H9 (cell line): ENCODE data around the gene KIF12. TPM values are rescaled to one million over a fixed set of nuclear protein-coding genes. Genes with fewer than 3 reads are reported as not detected.

ENCODE experiments used
- DNase-seq: peaks from one replicate; pipeline ENCODE4 v3.0.0-alpha.2; 2017
- H2AFZ ChIP-seq: one replicate; pipeline ENCODE4 v1.6.1; 2013; ENCODE audit warnings: mild to moderate bottlenecking, low read length, control low read depth, moderate library complexity
- H2AK5ac ChIP-seq: 2 replicates; pipeline ENCODE4 v1.6.1; 2013; ENCODE audit warnings: low read length, control low read depth, mixed read lengths; ENCODE audit not compliant: insufficient read length
- H2BK120ac ChIP-seq: one replicate; pipeline ENCODE4 v1.6.1; 2013; ENCODE audit warnings: low read depth, mild to moderate bottlenecking, low read length, control low read depth, inconsistent platforms; ENCODE audit not compliant: poor library complexity, severe bottlenecking
- H2BK12ac ChIP-seq: 2 replicates; pipeline ENCODE4 v1.6.1; 2013; ENCODE audit warnings: low read length, control low read depth, mixed read lengths, low read depth; ENCODE audit not compliant: insufficient read length
- H2BK15ac ChIP-seq: 2 replicates; pipeline ENCODE4 v1.6.1; 2013; ENCODE audit warnings: low read depth, low read length, control low read depth
- H2BK20ac ChIP-seq: one replicate; pipeline ENCODE4 v1.6.1; 2013; ENCODE audit warnings: low read depth, mild to moderate bottlenecking, low read length, control low read depth, inconsistent platforms; ENCODE audit not compliant: poor library complexity, severe bottlenecking
- H2BK5ac ChIP-seq: 2 replicates; pipeline ENCODE4 v1.6.1; 2013; ENCODE audit warnings: low read length, control low read depth, mixed read lengths; ENCODE audit not compliant: insufficient read length
- H3K14ac ChIP-seq: 2 replicates; pipeline ENCODE4 v1.6.1; 2013; ENCODE audit warnings: low read length, control low read depth; ENCODE audit not compliant: insufficient read depth
- H3K18ac ChIP-seq: 2 replicates; pipeline ENCODE4 v1.6.1; 2013; ENCODE audit warnings: low read depth, mild to moderate bottlenecking, mixed read lengths, low read length, control low read depth; ENCODE audit not compliant: insufficient read length
- H3K23ac ChIP-seq: 2 replicates; pipeline ENCODE4 v1.6.1; 2013; ENCODE audit warnings: low read length, control low read depth, mixed read lengths, low read depth; ENCODE audit not compliant: insufficient read length
- H3K23me2 ChIP-seq: 2 replicates; pipeline ENCODE4 v1.6.1; 2013; ENCODE audit warnings: low read depth, mild to moderate bottlenecking, mixed read lengths, low read length, control low read depth; ENCODE audit not compliant: insufficient read length, poor library complexity, severe bottlenecking
- H3K27ac ChIP-seq: 2 replicates; pipeline ENCODE4 v1.5.1; 2013; ENCODE audit warnings: low read length, control low read depth, mixed read lengths, low read depth; ENCODE audit not compliant: insufficient read length
- H3K27me3 ChIP-seq: 2 replicates; pipeline ENCODE4 v1.6.1; 2013; ENCODE audit warnings: low read length, control low read depth, inconsistent platforms; ENCODE audit not compliant: insufficient read depth
- H3K4ac ChIP-seq: 2 replicates; pipeline ENCODE4 v1.6.1; 2013; ENCODE audit warnings: low read depth, mild to moderate bottlenecking, control low read depth, inconsistent platforms, low read length, moderate library complexity
- H3K4me1 ChIP-seq: 2 replicates; pipeline ENCODE4 v1.6.1; 2013; ENCODE audit warnings: low read length, control low read depth, inconsistent platforms; ENCODE audit not compliant: insufficient read depth
- H3K4me2 ChIP-seq: 2 replicates; pipeline ENCODE4 v1.6.1; 2013; ENCODE audit warnings: low read length, control low read depth, mixed read lengths; ENCODE audit not compliant: insufficient read length, insufficient read depth
- H3K56ac ChIP-seq: 2 replicates; pipeline ENCODE4 v1.6.1; 2013; ENCODE audit warnings: low read depth, mild to moderate bottlenecking, mixed read lengths, low read length, control low read depth; ENCODE audit not compliant: insufficient read length
- H3K79me1 ChIP-seq: 2 replicates; pipeline ENCODE4 v1.6.1; 2013; ENCODE audit warnings: low read depth, mild to moderate bottlenecking, moderate library complexity, low read length, control low read depth, inconsistent platforms; ENCODE audit not compliant: insufficient read depth, poor library complexity, severe bottlenecking
- H3K79me2 ChIP-seq: 2 replicates; pipeline ENCODE4 v1.6.1; 2013; ENCODE audit warnings: low read length, control low read depth, inconsistent platforms; ENCODE audit not compliant: insufficient read depth
- H3K9ac ChIP-seq: 2 replicates; pipeline ENCODE4 v1.6.1; 2013; ENCODE audit warnings: low read length, control low read depth, mixed read lengths; ENCODE audit not compliant: insufficient read length; ENCODE audit errors: extremely low read depth
- H3K9me3 ChIP-seq: one replicate; pipeline ENCODE4 v1.6.1; 2013; ENCODE audit warnings: low read depth, low read length, inconsistent platforms; ENCODE audit not compliant: control insufficient read depth
- H3T11ph ChIP-seq: one replicate; pipeline ENCODE4 v1.6.1; 2013; ENCODE audit warnings: mild to moderate bottlenecking, low read length, control low read depth, inconsistent platforms
- H4K20me1 ChIP-seq: one replicate; pipeline ENCODE4 v1.6.1; 2013; ENCODE audit not compliant: control insufficient read depth, insufficient read length, insufficient read depth
- H4K5ac ChIP-seq: 2 replicates; pipeline ENCODE4 v1.6.1; 2013; ENCODE audit warnings: low read depth, mild to moderate bottlenecking, mixed read lengths, low read length, control low read depth; ENCODE audit not compliant: insufficient read length
- H4K8ac ChIP-seq: replicated peaks from 2 replicates; pipeline ENCODE4 v1.6.1; 2013; ENCODE audit warnings: low read length, control low read depth, mixed read lengths, low read depth; ENCODE audit not compliant: insufficient read length
- H4K91ac ChIP-seq: 2 replicates; pipeline ENCODE4 v1.6.1; 2013; ENCODE audit warnings: low read depth, mild to moderate bottlenecking, moderate library complexity, mixed read lengths, low read length, control low read depth; ENCODE audit not compliant: insufficient read length
- H3K27ac Mint-ChIP-seq, 3 experiments: 2 replicates in 2 of 3; 3 replicates in 1 of 3; pipeline ENCODE4 v1.8.0; 2020 to 2021; ENCODE audit warnings: mixed read lengths in 3 of 3, mild to moderate bottlenecking in 1 of 3, moderate library complexity in 1 of 3
- H3K27me3 Mint-ChIP-seq: 2 replicates; pipeline ENCODE4 v1.8.0; 2021; ENCODE audit warnings: low read depth, mild to moderate bottlenecking, moderate library complexity, mixed read lengths
- H3K36me3 Mint-ChIP-seq, 3 experiments: 2 replicates in 2 of 3; 3 replicates in 1 of 3; pipeline ENCODE4 v1.8.0; 2020 to 2021; ENCODE audit warnings: low read depth in 3 of 3, mixed read lengths in 3 of 3; ENCODE audit not compliant: insufficient read depth in 1 of 3
- H3K4me1 Mint-ChIP-seq, 2 experiments: 2 replicates each; pipeline ENCODE4 v1.8.0; 2020; ENCODE audit warnings: mixed read lengths in 2 of 2
- H3K4me3 Mint-ChIP-seq, 2 experiments: 2 replicates in 1 of 2; 3 replicates in 1 of 2; pipeline ENCODE4 v1.8.0; 2020 to 2021; ENCODE audit warnings: mild to moderate bottlenecking in 2 of 2, mixed read lengths in 2 of 2, moderate library complexity in 1 of 2
- H3K9me3 Mint-ChIP-seq, 2 experiments: 2 replicates in 1 of 2; 3 replicates in 1 of 2; pipeline ENCODE4 v1.8.0; 2020; ENCODE audit warnings: mild to moderate bottlenecking in 2 of 2, mixed read lengths in 2 of 2, moderate library complexity in 1 of 2
- WGBS: extraction: QIAGEN DNeasy Blood & Tissue Kit; methylation state at CpG from one replicate; pipeline ENCODE4 v1.1.7; 2013; ENCODE audit warnings: missing lambda C conversion rate, low lambda C conversion rate, mixed read lengths; ENCODE audit not compliant: insufficient read length; ENCODE audit errors: extremely low coverage; 5-methylcytosine and 5-hydroxymethylcytosine counted together
- total RNA-seq: library from RNA; stranded (reverse); gene quantifications from 2 replicates; pipeline ENCODE4 v1.2.1, GENCODE V29; 2021
- TF ChIP-seq, protein P1 (sequence below): fragments of 200-600 bp; sonication (generic); conservative IDR thresholded peaks from 3 replicates; pipeline ENCODE4 v1.8.0; 2021; ENCODE audit warnings: antibody characterized with exemption, mild to moderate bottlenecking

The KIF12 gene
- total RNA-seq, 1 experiment from 2014 or later = 3.3 TPM

DNA sequence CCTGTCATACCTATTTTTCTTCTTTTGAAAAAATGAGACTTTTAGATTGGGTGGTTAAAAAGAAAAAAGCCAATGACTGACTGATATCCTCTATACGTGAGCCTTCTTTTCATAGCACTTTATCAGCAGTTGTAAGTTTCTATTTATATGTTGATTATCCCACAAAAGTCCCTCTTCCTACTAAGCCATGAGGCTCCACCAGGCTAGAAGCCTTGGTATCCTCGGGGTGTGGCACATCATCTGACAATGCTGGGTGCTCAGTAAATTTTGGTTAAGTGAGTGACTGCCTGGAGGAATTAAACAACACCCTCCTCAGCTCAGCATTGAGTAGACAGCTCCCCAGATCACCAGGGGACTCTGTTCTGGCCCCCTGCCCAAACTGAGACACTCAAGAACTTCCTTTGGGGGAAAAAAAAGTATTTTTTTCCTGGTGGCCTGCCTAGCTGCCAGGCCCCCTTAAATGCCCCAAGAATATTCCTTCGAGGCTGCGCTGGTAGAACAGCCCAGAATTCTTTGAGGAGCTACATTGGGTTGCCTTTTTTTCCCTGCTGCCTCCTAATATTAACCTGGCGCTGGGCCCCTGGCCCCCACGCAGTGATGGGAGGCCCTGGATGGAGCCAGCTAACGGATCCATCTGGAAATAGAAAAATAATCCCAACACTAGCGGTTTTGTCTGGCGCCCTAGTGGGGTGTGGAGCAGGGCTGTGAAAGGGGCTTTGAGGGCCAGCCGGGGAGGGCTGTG is 32.9 kb upstream of the KIF12 start:
- Histone ChIP-seq H3K23ac (no peak overlapping the region), H3K27me3 (no peaks in the 10 kb centered on the region; the same call in 1 of the 2 replicates), H2BK120ac (no peak overlapping the region), H4K8ac (no peak overlapping the region), H2BK5ac (no peak overlapping the region), H3K23me2 (no peaks in the 10 kb centered on the region), H3K4me2 (no peak overlapping the region), H2BK12ac (no peak overlapping the region), H3K56ac (no peak overlapping the region), H3K79me2 (no peaks in the 10 kb centered on the region), H4K20me1 (no peaks in the 10 kb centered on the region), H3K4ac (no peak overlapping the region), H2BK15ac (no peak overlapping the region), H3K9me3 (no peaks in the 10 kb centered on the region), H4K91ac (no peak overlapping the region), H4K5ac (no peak overlapping the region), H2BK20ac (no peak overlapping the region), H3K9ac (no peak overlapping the region), H2AFZ (no peak overlapping the region), H3T11ph (no peak overlapping the region), H3K4me1 (no peaks in the 10 kb centered on the region; the same call in 1 of the 2 replicates), H3K27ac (no peak overlapping the region), H2AK5ac (no peak overlapping the region), H3K79me1 (no peaks in the 10 kb centered on the region), H3K14ac (no peak overlapping the region), H3K18ac (no peak overlapping the region)
- Mint-ChIP-seq H3K4me3 (no peak overlapping the region), H3K9me3 (peaks cover 0 to 3% of the 10 kb centered on the region in 2 experiments; a peak in 2 of 5 replicates), H3K27me3 (peaks cover 53% of the 10 kb centered on the region), H3K27ac (no peak overlapping the region), H3K36me3 (no peaks in the 10 kb centered on the region; a peak in 1 of 7 replicates), H3K4me1 (peaks cover 8 to 9% of the 10 kb centered on the region in 2 experiments)
- WGBS = no CpG with 5 or more reads among the region's 10 CpGs
- no peak for DNase-seq
- TF ChIP-seq, protein P1, sequence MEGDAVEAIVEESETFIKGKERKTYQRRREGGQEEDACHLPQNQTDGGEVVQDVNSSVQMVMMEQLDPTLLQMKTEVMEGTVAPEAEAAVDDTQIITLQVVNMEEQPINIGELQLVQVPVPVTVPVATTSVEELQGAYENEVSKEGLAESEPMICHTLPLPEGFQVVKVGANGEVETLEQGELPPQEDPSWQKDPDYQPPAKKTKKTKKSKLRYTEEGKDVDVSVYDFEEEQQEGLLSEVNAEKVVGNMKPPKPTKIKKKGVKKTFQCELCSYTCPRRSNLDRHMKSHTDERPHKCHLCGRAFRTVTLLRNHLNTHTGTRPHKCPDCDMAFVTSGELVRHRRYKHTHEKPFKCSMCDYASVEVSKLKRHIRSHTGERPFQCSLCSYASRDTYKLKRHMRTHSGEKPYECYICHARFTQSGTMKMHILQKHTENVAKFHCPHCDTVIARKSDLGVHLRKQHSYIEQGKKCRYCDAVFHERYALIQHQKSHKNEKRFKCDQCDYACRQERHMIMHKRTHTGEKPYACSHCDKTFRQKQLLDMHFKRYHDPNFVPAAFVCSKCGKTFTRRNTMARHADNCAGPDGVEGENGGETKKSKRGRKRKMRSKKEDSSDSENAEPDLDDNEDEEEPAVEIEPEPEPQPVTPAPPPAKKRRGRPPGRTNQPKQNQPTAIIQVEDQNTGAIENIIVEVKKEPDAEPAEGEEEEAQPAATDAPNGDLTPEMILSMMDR = no peak
